DMS53 treated with DMSO at 0.1 percent for 48 hours (cell line): Measurements from ENCODE around the gene PPP4R3A.
"Not testable (repeated sequence)": the region's sequence is repeated elsewhere in the genome, so short reads cannot be mapped to it uniquely, and the experiment has no call there.

Source experiments
- DNase-seq: peaks from one replicate; lab custom pipeline; 2025; ENCODE audit not compliant: unreplicated experiment; lab: John Stamatoyannopoulos, UW

The PPP4R3A gene

GRCh38 chr14:91410771-91411536 is 99.2 kb downstream of the PPP4R3A start:
- DNase-seq: no peak

GRCh38 chr14:91409928-91410718 is 100.0 kb downstream of the PPP4R3A start:
- no peak for DNase-seq

GRCh38 chr14:91409240-91409639 is 100.9 kb downstream of the PPP4R3A start:
- DNase-seq: not testable (repeated sequence)
